OCI-M2 (cell line): ENCODE measurements around the gene VILL.
"Not testable (repeated sequence)": the region's sequence is repeated elsewhere in the genome, so short reads cannot be mapped to it uniquely, and the experiment has no call there.

Source experiments
- DNase-seq: peaks from one replicate; lab custom pipeline; 2025; ENCODE audit not compliant: unreplicated experiment; lab: John Stamatoyannopoulos, UW

The VILL gene

GRCh38 chr3:37985637-37986320 lies 4.8 kb upstream of the VILL start:
- no peak for DNase-seq

DNA sequence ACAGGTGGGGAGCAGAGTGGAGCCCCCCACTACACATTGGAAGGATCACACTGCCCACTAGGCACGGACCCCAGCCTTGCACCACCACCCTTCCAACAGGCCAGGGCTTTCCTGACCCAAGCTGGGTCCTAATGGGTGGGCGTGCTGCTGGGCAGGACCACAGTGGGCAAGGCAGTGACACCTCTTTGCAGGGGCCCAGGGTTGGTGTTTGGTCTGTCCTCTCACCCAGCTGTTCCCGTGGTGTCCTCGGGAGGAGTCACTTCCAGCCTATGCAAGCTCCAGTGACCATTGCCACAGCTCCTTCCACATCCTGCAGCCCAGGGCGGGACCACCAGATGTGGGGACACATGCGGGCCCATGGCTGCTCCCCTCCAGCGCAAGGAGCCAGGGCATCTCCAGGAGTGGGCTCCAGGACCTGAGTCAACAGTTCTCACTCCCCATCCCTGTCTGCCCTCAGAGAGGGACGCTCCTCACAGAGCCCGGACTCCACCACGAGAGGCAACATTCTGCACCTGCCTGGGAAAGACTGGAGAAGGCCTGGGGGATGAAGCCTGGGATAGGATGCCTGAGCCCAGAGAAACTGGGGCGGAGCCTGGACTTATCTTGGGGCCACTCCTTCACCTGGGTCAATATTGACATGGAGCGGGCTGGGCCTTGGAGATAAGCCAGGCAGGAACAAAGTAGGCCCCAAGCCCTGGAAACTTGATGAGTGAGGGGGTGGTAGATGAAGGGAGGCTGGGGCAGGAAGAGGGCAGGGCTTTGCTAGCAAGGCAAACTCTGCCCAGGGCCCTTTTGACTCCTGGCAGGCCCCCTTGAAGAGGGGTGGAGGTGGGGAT lies 3.9 kb upstream of the VILL start:
- no peak for DNase-seq

- DNase-seq: no peak
Measured at GRCh38 chr3:37987315-37987697, 3.3 kb upstream of the VILL start.

- DNase-seq: no peak
Measured at GRCh38 chr3:37987751-37988179, 2.8 kb upstream of the VILL start.

DNA sequence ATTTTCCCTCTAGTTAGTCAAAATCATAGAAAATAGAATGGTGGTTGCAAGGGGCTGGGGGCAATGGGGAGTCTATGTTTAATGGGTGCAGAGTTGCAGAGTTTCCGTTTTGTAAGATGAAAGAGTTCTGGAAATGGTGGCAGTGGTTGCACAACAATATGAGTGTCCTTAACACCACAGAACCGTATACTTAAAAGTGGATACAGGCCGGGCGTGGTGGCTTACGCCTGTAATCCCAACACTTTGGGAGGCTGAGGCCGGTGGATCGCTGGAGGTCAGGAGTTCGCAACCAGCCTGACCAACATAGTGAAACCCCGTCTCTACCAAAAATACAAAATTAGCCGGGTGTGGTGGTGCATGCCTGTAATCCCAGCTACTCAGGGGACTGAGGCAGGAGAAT lies 2.2 kb upstream of the VILL start:
- DNase-seq: not testable (repeated sequence)

GRCh38 chr3:37988931-37989525 lies 1.6 kb upstream of the VILL start:
- DNase-seq: no peak

DNA sequence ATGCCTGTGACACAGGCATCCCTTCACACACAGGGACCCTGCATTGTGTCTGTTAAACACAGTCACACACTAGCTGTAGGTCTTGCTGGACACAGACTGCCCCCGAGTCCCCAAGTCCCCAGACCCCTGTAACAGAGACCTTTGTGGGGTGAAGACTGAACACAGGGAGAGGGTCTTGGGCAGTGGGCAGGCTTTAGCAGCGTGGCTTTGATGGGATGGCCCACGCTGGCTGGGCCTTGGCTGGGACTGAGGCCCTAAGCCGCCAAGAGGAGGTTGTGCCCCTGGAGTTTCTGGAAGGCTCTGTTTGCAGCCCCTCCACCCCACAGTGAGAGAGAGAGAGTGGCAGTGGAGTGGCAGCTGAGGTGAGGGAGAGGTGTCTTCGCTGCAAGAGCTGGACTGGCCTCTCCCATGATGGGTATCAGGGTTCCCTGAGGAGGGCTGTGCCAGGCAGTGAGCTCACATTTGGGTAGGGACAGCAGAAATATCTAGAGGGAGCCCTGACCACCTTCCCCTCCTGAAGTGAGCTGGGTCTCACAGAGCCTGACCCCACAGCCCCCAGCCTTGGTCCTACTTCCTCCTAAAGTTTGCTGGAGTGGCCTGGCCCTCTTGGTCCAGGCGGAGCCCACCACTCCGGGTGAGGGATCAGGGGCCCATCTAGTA lies 635 bp upstream of the VILL start:
- no peak for DNase-seq

GRCh38 chr3:37991109-37991508 lies 523 bp downstream of the VILL start:
- no peak for DNase-seq

GRCh38 chr3:37991823-37992222 lies 1.2 kb downstream of the VILL start:
- DNase-seq: no peak

GRCh38 chr3:37992271-37993066 lies 1.9 kb downstream of the VILL start:
- no peak for DNase-seq

- no peak for DNase-seq
Measured at GRCh38 chr3:37993067-37993455, 2.5 kb downstream of the VILL start.

DNA sequence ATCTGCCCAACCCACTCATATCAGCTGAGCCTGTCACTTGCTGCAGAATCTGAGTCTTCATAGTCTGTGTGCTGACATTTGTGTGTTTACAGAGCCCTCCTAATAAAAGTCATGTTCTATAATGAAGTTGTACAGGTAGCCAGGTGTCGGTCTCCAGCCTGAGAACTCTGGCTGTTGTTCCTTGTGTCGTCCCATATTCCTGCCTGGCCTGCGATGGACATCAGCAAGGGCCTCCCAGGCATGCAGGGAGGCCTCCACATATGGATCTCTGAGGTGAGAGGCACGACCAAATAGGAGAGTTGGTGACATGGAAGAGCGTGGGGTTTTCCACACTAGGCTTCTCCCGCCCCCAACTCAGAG lies 2.9 kb downstream of the VILL start:
- no peak for DNase-seq

GRCh38 chr3:37993820-37994638 lies 3.4 kb downstream of the VILL start:
- no peak for DNase-seq

DNA sequence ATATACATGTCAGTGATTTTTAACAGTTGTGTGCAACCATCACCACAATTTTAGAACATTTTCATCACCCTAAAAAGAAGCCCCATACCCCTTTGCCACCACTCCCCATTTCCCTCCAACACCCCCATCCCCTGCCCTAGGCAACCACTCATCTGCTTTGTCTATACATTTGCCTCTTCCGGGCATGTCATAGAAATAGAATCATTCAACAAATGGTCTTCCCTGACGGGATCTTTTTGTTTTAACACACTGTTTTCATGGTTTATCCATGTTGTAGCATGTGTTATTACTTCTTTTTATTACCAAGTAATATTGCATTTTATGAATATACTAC lies 4.0 kb downstream of the VILL start:
- DNase-seq: no peak

- no peak for DNase-seq
Measured at GRCh38 chr3:37995652-37996641, 5.4 kb downstream of the VILL start.

GRCh38 chr3:37996785-37997301 lies 6.3 kb downstream of the VILL start:
- DNase-seq: peak; percentile 30

- no peak for DNase-seq
Measured at GRCh38 chr3:37997342-37997741, 6.8 kb downstream of the VILL start.

DNA sequence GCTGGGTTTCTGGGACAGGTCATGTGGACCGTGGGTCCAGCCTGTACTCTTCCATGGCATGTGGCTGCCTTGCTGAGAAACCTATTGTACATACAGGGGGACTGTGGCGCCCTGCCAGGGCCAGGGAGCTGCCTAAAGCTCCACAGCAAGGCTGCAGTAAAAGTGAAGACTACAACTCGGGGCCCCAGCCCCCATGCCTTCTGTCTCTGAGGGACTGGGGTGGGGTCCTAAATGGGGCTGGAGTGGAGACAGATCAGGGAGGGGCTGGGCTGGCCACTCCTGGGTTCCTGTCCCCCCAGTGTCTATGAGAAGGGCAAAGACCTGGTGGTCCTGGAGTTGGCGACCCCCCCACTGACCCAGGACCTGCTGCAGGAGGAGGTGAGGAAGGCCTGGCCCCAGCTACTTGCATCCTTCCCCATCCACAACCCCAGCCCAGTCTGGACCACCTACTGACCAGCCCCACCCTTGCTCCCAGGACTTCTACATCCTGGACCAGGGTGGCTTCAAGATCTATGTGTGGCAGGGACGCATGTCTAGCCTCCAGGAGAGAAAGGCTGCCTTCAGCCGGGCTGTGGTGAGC lies 7.3 kb downstream of the VILL start:
- DNase-seq: no peak
